IMR-90 (cell line): ENCODE measurements around the gene CAMP.
"Not testable (repeated sequence)": the region's sequence is repeated elsewhere in the genome, so short reads cannot be mapped to it uniquely, and the experiment has no call there.

Experiments used
- CEBPB ChIP-seq: IDR thresholded peaks from 2 replicates; pipeline ENCODE4 v1.6.1; 2012; ENCODE audit warnings: low read depth, low read length, improper control_type of control experiment
- FOS ChIP-seq: fragments of 150-350 bp; IDR thresholded peaks from 2 replicates; pipeline ENCODE4 v1.6.1; 2016; ENCODE audit warnings: low read depth, low read length
- MAZ ChIP-seq: IDR thresholded peaks from 2 replicates; pipeline ENCODE4 v1.6.1; 2012; ENCODE audit warnings: low read depth, mild to moderate bottlenecking, low read length, improper control_type of control experiment, moderate library complexity, borderline replicate concordance
- MXI1 ChIP-seq: IDR thresholded peaks from 2 replicates; pipeline ENCODE4 v1.6.1; 2012; ENCODE audit warnings: low read depth, mild to moderate bottlenecking, low read length, moderate library complexity, borderline replicate concordance
- POLR2A ChIP-seq: IDR thresholded peaks from 2 replicates; pipeline ENCODE4 v1.6.1; 2012; ENCODE audit warnings: mild to moderate bottlenecking, low read depth, low read length
- SMC3 ChIP-seq: fragments of 150-350 bp; IDR thresholded peaks from 2 replicates; pipeline ENCODE4 v1.6.1; 2016; ENCODE audit warnings: low read depth, mild to moderate bottlenecking, antibody characterized with exemption, low read length, moderate library complexity
- TF ChIP-seq, protein P1 (sequence below): conservative IDR thresholded peaks from 2 replicates; pipeline ENCODE4 v1.5.1; 2012; ENCODE audit warnings: mild to moderate bottlenecking, low read depth, low read length, improper control_type of control experiment

DNA sequence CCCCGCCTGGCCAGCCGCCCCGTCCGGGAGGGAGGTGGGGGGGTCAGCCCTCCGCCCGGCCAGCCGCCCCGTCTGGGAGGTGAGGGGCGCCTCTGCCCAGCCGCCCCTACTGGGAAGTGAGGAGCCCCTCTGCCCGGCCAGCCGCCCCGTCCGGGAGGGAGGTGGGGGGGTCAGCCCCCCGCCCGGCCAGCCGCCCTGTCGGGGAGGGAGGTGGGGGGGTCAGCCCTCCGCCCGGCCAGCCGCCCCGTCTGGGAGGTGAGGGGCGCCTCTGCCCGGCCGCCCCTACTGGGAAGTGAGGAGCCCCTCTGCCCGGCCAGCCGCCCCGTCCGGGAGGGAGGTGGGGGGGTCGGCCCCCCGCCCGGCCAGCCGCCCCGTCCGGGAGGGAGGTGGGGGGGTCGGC, 11.5 kb upstream of the CAMP start:
- TF ChIP-seq, protein P1, sequence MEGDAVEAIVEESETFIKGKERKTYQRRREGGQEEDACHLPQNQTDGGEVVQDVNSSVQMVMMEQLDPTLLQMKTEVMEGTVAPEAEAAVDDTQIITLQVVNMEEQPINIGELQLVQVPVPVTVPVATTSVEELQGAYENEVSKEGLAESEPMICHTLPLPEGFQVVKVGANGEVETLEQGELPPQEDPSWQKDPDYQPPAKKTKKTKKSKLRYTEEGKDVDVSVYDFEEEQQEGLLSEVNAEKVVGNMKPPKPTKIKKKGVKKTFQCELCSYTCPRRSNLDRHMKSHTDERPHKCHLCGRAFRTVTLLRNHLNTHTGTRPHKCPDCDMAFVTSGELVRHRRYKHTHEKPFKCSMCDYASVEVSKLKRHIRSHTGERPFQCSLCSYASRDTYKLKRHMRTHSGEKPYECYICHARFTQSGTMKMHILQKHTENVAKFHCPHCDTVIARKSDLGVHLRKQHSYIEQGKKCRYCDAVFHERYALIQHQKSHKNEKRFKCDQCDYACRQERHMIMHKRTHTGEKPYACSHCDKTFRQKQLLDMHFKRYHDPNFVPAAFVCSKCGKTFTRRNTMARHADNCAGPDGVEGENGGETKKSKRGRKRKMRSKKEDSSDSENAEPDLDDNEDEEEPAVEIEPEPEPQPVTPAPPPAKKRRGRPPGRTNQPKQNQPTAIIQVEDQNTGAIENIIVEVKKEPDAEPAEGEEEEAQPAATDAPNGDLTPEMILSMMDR: not testable (repeated sequence)
- not testable (repeated sequence) for TF ChIP-seq CEBPB, SMC3, POLR2A, FOS, MXI1, MAZ
